GM12891 (cell line): ENCODE results near the gene OLFM1.

Experiments used
- DNase-seq: peaks from one replicate; pipeline ENCODE4 v3.0.0; 2011; ENCODE audit warnings: low spot score; ENCODE audit not compliant: insufficient read length
- FAIRE-seq: peaks from 2 replicates; lab custom pipeline; 2011; peaks lifted over from hg19 to GRCh38; lab: Jason Lieb, UNC
- PAX5 ChIP-seq: IDR thresholded peaks from 2 replicates; pipeline ENCODE4 v1.6.1; 2011; ENCODE audit warnings: low read length, moderate library complexity, mild to moderate bottlenecking; ENCODE audit not compliant: insufficient read depth, severe bottlenecking
- POLR2A ChIP-seq: IDR thresholded peaks from 2 replicates; pipeline ENCODE4 v1.6.1; 2011; ENCODE audit warnings: low read depth, low read length, control low read depth
- POLR2AphosphoS5 ChIP-seq: IDR thresholded peaks from 2 replicates; pipeline ENCODE4 v1.6.1; 2011; ENCODE audit warnings: low read depth, low read length, control low read depth
- POU2F2 ChIP-seq: IDR thresholded peaks from 2 replicates; pipeline ENCODE4 v1.6.1; 2011; ENCODE audit warnings: low read depth, mild to moderate bottlenecking, control low read depth, low read length, moderate library complexity
- SPI1 ChIP-seq: IDR thresholded peaks from 2 replicates; pipeline ENCODE4 v1.6.1; 2011; ENCODE audit warnings: low read depth, low read length, control low read depth
- TAF1 ChIP-seq: IDR thresholded peaks from 2 replicates; pipeline ENCODE4 v1.6.1; 2011; ENCODE audit warnings: low read depth, low read length, control low read depth

Gene OLFM1

GRCh38 chr9:135136991-135137832 lies 49.7 kb downstream of the OLFM1 start:
- FAIRE-seq (no peak), DNase-seq (no peak)
- TF ChIP-seq PAX5 (no peak), POLR2AphosphoS5 (no peak), SPI1 (no peak), POU2F2 (no peak), POLR2A (no peak), TAF1 (no peak)

- DNase-seq, result no peak
- no peak for TF ChIP-seq TAF1
- TF ChIP-seq POLR2AphosphoS5, result no peak
- TF ChIP-seq SPI1, result no peak
- no peak for TF ChIP-seq POLR2A
- no peak for TF ChIP-seq POU2F2
- no peak for TF ChIP-seq PAX5
- no peak for FAIRE-seq
These were observed 50.8 kb downstream of the OLFM1 start for GRCh38 chr9:135138078-135138855.

GRCh38 chr9:135139366-135139959 lies 52.0 kb downstream of the OLFM1 start:
- TF ChIP-seq POU2F2 (no peak), POLR2A (no peak), POLR2AphosphoS5 (no peak), TAF1 (no peak), PAX5 (no peak), SPI1 (no peak)
- DNase-seq (no peak), FAIRE-seq (no peak)

- no peak for DNase-seq
- TF ChIP-seq POLR2AphosphoS5, result no peak
- no peak for TF ChIP-seq POU2F2
- no peak for TF ChIP-seq POLR2A
- no peak for TF ChIP-seq TAF1
- no peak for TF ChIP-seq PAX5
- TF ChIP-seq SPI1, result no peak
These were observed 53.8 kb downstream of the OLFM1 start for GRCh38 chr9:135141183-135141774.

GRCh38 chr9:135144581-135145170 lies 57.2 kb downstream of the OLFM1 start:
- DNase-seq (no peak), FAIRE-seq (no peak)
- TF ChIP-seq PAX5, result no peak
- no peak for TF ChIP-seq POLR2A
- no peak for TF ChIP-seq POLR2AphosphoS5
- no peak for TF ChIP-seq SPI1

More at GRCh38 chr9:135141183-135141774, 53.8 kb downstream of the OLFM1 start:
- no peak for FAIRE-seq

GRCh38 chr9:135145312-135145711 lies 57.8 kb downstream of the OLFM1 start:
- no peak for TF ChIP-seq PAX5
- no peak for TF ChIP-seq SPI1
- TF ChIP-seq POLR2AphosphoS5, result no peak
- no peak for TF ChIP-seq POU2F2
- no peak for TF ChIP-seq TAF1
- TF ChIP-seq POLR2A, result no peak
- FAIRE-seq (no peak), DNase-seq (no peak)

GRCh38 chr9:135146241-135146640 lies 58.8 kb downstream of the OLFM1 start:
- FAIRE-seq, result no peak
- TF ChIP-seq PAX5 (no peak), SPI1 (no peak), POLR2AphosphoS5 (no peak), TAF1 (no peak), POU2F2 (no peak), POLR2A (no peak)
- DNase-seq, result no peak

- DNase-seq, result no peak
- TF ChIP-seq POU2F2, result no peak
- TF ChIP-seq PAX5, result no peak
- TF ChIP-seq POLR2A, result no peak
- TF ChIP-seq POLR2AphosphoS5, result no peak
- TF ChIP-seq SPI1, result no peak
- TF ChIP-seq TAF1, result no peak
- no peak for FAIRE-seq
These were observed 59.5 kb downstream of the OLFM1 start for GRCh38 chr9:135146766-135147473.
